HEK293T (cell line): Measurements from ENCODE around the gene GJB4.

Experiments used
- CTCF ChIA-PET: fragments of 350-600 bp; formaldehyde crosslinking; extraction: SDS; loops from one replicate; lab custom pipeline; 2021; ENCODE audit warnings: antibody characterized with exemption, inconsistent platforms; lab: Yijun Ruan, JAX
- POLR2A ChIA-PET: fragments of 350-600 bp; formaldehyde crosslinking; extraction: SDS; loops from one replicate; lab custom pipeline; 2020; ENCODE audit warnings: antibody characterized with exemption, inconsistent platforms; lab: Yijun Ruan, JAX
- DNase-seq: peaks from one replicate; pipeline ENCODE4 v3.0.0; 2012; ENCODE audit warnings: mixed read lengths; ENCODE audit errors: extremely low spot score
- ARNT ChIP-seq: fragments of 450-650 bp; IDR thresholded peaks from 2 replicates; pipeline ENCODE4 v1.6.1; 2017; ENCODE audit warnings: mild to moderate bottlenecking
- BHLHE40 ChIP-seq: fragments of 450-650 bp; IDR thresholded peaks from 2 replicates; pipeline ENCODE4 v1.6.1; 2016; ENCODE audit warnings: mild to moderate bottlenecking, moderate library complexity, borderline replicate concordance
- CTBP1 ChIP-seq: fragments of 450-650 bp; IDR thresholded peaks from 2 replicates; pipeline ENCODE4 v1.6.1; 2016; ENCODE audit warnings: borderline replicate concordance
- ELF4 ChIP-seq: fragments of 450-650 bp; IDR thresholded peaks from 2 replicates; pipeline ENCODE4 v1.6.1; 2017; ENCODE audit warnings: antibody characterized with exemption
- FOXA1 ChIP-seq: fragments of 450-650 bp; IDR thresholded peaks from 2 replicates; pipeline ENCODE4 v1.6.1; 2016; ENCODE audit warnings: mild to moderate bottlenecking
- FOXK2 ChIP-seq: fragments of 450-650 bp; IDR thresholded peaks from 2 replicates; pipeline ENCODE4 v1.6.1; 2016; ENCODE audit warnings: mild to moderate bottlenecking
- FOXM1 ChIP-seq: fragments of 450-650 bp; IDR thresholded peaks from 2 replicates; pipeline ENCODE4 v1.6.1; 2017; ENCODE audit warnings: mild to moderate bottlenecking, borderline replicate concordance
- HDGF ChIP-seq: fragments of 450-650 bp; IDR thresholded peaks from 2 replicates; pipeline ENCODE4 v1.6.1; 2017; ENCODE audit warnings: antibody characterized with exemption, borderline replicate concordance
- L3MBTL2 ChIP-seq: fragments of 450-650 bp; conservative IDR thresholded peaks from 2 replicates; pipeline ENCODE4 v1.6.1; 2016; ENCODE audit warnings: mild to moderate bottlenecking
- LEF1 ChIP-seq: fragments of 450-650 bp; IDR thresholded peaks from 2 replicates; pipeline ENCODE4 v1.6.1; 2017; ENCODE audit warnings: mild to moderate bottlenecking, borderline replicate concordance
- NFRKB ChIP-seq: fragments of 450-650 bp; IDR thresholded peaks from 2 replicates; pipeline ENCODE4 v1.6.1; 2016; ENCODE audit warnings: mild to moderate bottlenecking, moderate library complexity
- PKNOX1 ChIP-seq: fragments of 450-650 bp; IDR thresholded peaks from 2 replicates; pipeline ENCODE4 v1.6.1; 2016
- SP1 ChIP-seq: fragments of 450-650 bp; IDR thresholded peaks from 2 replicates; pipeline ENCODE4 v1.6.1; 2017
- SUZ12 ChIP-seq: fragments of 450-650 bp; IDR thresholded peaks from 2 replicates; pipeline ENCODE4 v1.6.1; 2016; ENCODE audit warnings: mild to moderate bottlenecking
- TARDBP ChIP-seq: fragments of 450-650 bp; IDR thresholded peaks from 2 replicates; pipeline ENCODE4 v1.6.1; 2016
- ZNF384 ChIP-seq: fragments of 450-650 bp; IDR thresholded peaks from 2 replicates; pipeline ENCODE4 v1.6.1; 2016

Gene GJB4

DNA sequence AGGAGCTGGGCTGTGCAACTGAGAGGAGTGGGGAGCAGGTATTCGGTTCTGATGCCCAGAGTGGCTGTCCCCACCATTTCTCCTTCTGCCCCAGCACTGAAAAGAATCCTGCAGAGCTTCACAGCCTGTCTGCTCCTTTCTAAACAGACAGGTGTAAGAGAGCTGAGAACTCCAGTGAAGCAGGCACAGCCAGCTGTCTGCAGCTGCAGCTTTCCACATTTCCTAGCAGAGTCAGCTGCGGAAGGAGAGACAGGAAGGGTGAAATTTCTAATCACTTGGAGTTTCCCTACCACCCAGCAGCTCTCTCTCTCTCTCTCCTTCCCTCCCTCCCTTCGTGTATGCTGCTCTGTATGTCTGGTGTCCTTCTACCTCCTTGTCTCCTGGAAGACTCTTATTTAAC lies 45.2 kb upstream of the GJB4 start:
- ChIA-PET POLR2A (interaction anchor here (1.3 kb wide), 1 partner anchor 9 kb away, joined by 3 read pairs; no protein-coding TSS in a partner anchor), CTCF (interaction anchor here (1.5 kb wide), 1 partner anchor 28 kb away, joined by 5 read pairs; no protein-coding TSS in a partner anchor)
- TF ChIP-seq L3MBTL2: no peak
- TF ChIP-seq BHLHE40: no peak
- TF ChIP-seq FOXK2: no peak
- no peak for TF ChIP-seq SUZ12
- TF ChIP-seq FOXM1: no peak
- no peak for TF ChIP-seq CTBP1
- TF ChIP-seq PKNOX1: no peak
- TF ChIP-seq ELF4: no peak
- TF ChIP-seq SP1: no peak
- no peak for TF ChIP-seq HDGF
- no peak for TF ChIP-seq ZNF384
- TF ChIP-seq ARNT: no peak
- no peak for TF ChIP-seq TARDBP
- TF ChIP-seq NFRKB: no peak
- TF ChIP-seq LEF1: no peak
- DNase-seq: no peak

- TF ChIP-seq LEF1: no peak
- TF ChIP-seq HDGF: no peak
- no peak for TF ChIP-seq ZNF384
- no peak for TF ChIP-seq FOXK2
- TF ChIP-seq NFRKB: no peak
- no peak for TF ChIP-seq SUZ12
- no peak for TF ChIP-seq ARNT
- no peak for TF ChIP-seq L3MBTL2
- TF ChIP-seq CTBP1: no peak
- no peak for TF ChIP-seq FOXM1
- no peak for TF ChIP-seq ELF4
- no peak for TF ChIP-seq SP1
- TF ChIP-seq TARDBP: no peak
- no peak for TF ChIP-seq PKNOX1
- no peak for TF ChIP-seq BHLHE40
- no peak for TF ChIP-seq FOXA1
- DNase-seq: no peak
- ChIA-PET CTCF (interaction anchor here (1.5 kb wide), 1 partner anchor 27 kb away, joined by 5 read pairs; no protein-coding TSS in a partner anchor), POLR2A (no interaction called here)
These were observed 44.4 kb upstream of the GJB4 start for GRCh38 chr1:34715139-34715538.

DNA sequence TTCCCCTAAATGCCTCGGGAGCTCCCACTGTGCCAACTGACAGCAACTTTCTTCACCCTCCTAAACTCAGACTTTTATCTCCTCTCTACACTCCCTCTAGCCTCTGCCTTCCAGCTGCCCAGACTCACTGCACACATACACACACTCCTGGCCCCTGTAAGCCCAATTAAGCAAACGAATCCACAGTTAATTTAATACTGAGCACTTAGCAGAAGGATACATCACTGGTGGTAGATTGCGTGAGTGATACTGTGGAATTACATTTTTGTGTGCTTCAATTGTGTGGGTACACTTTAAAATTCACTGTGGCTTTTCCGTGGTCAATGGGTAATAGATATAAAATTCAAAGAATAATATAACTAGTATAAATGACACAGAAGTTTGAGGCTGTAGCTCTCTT lies 38.3 kb upstream of the GJB4 start:
- ChIA-PET CTCF (no interaction called here), POLR2A (no interaction called here)
- no peak for TF ChIP-seq FOXA1
- no peak for TF ChIP-seq L3MBTL2
- no peak for TF ChIP-seq SP1
- no peak for TF ChIP-seq FOXK2
- TF ChIP-seq ARNT: no peak
- no peak for TF ChIP-seq FOXM1
- no peak for TF ChIP-seq ZNF384
- TF ChIP-seq SUZ12: no peak
- no peak for DNase-seq

DNA sequence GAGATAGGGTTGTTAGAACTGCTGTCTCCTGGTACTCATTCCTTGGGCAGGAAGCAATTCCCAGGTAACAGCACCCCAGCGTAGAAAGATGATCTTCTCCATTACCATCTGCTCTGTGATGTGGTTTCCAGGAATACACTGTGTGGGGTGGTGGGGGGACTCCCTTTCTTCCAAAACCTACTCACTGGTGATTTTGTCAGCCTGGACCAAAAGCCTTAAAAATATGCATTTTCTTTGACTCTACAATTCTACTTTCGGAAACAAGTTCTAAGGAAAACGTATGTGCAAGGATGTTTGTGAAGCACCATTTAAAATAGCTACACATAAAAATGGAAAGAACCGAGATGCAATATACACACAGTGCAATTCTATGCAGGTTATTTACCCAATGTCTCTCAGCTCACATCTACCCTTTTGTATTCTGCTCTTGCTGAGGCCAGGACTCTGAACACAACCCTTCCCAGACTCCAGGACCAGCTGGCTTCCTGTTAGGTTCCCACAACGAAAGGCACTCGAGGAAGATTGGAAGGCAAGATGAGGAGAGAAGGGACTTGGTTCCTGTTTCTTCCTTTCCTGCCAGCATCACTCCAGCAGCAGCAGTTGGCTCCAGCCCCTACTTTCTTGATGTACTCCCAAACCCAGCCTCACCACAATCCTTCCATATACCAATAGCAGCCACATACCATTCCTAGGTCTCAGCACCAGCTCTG lies 37.7 kb upstream of the GJB4 start:
- no peak for DNase-seq
- POLR2A ChIA-PET: no interaction called here
- CTCF ChIA-PET: no interaction called here
- TF ChIP-seq CTBP1: no peak
- TF ChIP-seq FOXM1: no peak
- no peak for TF ChIP-seq ZNF384
- no peak for TF ChIP-seq ELF4
- no peak for TF ChIP-seq FOXK2
- TF ChIP-seq ARNT: no peak
- no peak for TF ChIP-seq BHLHE40
- no peak for TF ChIP-seq SUZ12
- no peak for TF ChIP-seq L3MBTL2
- TF ChIP-seq PKNOX1: no peak
- TF ChIP-seq NFRKB: no peak
- TF ChIP-seq TARDBP: no peak
- no peak for TF ChIP-seq SP1
- TF ChIP-seq FOXA1: no peak
- no peak for TF ChIP-seq LEF1
- TF ChIP-seq HDGF: no peak

- ChIA-PET POLR2A (no interaction called here), CTCF (interaction anchor here (2.4 kb wide), 1 partner anchor 16 kb away, joined by 7 read pairs; no protein-coding TSS in a partner anchor)
- DNase-seq: no peak
- TF ChIP-seq ARNT (no peak), SP1 (no peak), SUZ12 (no peak), L3MBTL2 (no peak), FOXM1 (no peak), BHLHE40 (no peak), ELF4 (no peak), FOXA1 (no peak), NFRKB (no peak), FOXK2 (no peak), HDGF (no peak), LEF1 (no peak), CTBP1 (no peak), PKNOX1 (no peak), TARDBP (no peak)
These were observed 32.7 kb upstream of the GJB4 start for GRCh38 chr1:34726861-34727260.
